WERI-Rb-1 (cell line): ENCODE data around the gene OLFM1.

ENCODE experiments used
- DNase-seq: peaks from one replicate; pipeline ENCODE4 v3.0.0-alpha.2; 2020
- H3K27ac ChIP-seq: fragments of 250-450 bp; sonication (Bioruptor Pico); 2 replicates; pipeline ENCODE4 v1.5.1; 2020; ENCODE audit warnings: mild to moderate bottlenecking, moderate library complexity
- H3K27me3 ChIP-seq: fragments of 250-450 bp; sonication (Bioruptor Pico); 2 replicates; pipeline ENCODE4 v1.5.1; 2021; ENCODE audit warnings: mild to moderate bottlenecking, low read depth, moderate library complexity; ENCODE audit not compliant: insufficient read depth, severe bottlenecking
- H3K36me3 ChIP-seq: fragments of 250-450 bp; sonication (Bioruptor Pico); 2 replicates; pipeline ENCODE4 v1.5.1; 2020; ENCODE audit warnings: mild to moderate bottlenecking, moderate library complexity
- H3K4me3 ChIP-seq: 2 replicates; pipeline ENCODE4 v1.5.1; 2011; ENCODE audit warnings: low read depth, mild to moderate bottlenecking, control low read depth, low read length
- H3K9me3 ChIP-seq: fragments of 250-450 bp; sonication (Bioruptor Pico); 2 replicates; pipeline ENCODE4 v1.5.1; 2021; ENCODE audit warnings: mild to moderate bottlenecking, moderate library complexity; ENCODE audit not compliant: severe bottlenecking
- CTCF ChIP-seq: IDR thresholded peaks from 2 replicates; pipeline ENCODE4 v1.5.1; 2011; ENCODE audit warnings: low read depth, mild to moderate bottlenecking, control low read depth, inconsistent platforms, low read length

Gene OLFM1

DNA sequence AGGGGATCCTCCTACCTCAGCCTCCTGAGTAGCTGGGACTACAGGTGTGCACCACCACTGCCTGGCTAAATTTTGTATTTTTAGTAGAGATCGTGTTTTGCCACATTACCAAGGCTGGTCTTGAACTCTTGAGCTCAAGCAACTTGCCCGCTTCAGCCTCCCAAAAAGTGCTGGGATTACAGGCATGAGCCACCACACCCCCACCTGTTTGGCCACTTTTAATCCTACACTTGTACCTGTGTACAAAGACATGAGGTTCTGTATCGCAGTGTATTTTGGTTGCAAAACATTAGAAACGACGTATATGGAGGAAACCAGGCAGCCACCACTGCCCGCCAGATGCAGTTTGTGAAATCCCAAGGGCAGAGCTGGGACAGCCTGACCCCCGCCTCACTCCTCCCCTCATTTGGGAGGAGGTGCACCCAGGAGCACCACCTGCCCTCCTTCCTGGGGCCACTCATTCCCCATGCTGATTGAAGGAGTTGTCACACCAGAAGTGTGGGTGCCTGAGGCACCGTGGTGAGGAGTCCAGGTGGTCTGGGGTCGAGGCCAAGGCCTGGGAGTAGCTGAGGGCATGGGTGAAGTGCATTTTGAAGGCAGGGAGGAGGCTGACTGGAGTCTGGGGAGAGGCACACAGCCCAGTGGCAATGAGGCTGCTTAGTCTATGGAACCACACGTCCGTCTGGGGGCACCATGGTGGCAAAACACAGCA lies 39.3 kb upstream of the OLFM1 start:
- no peak for TF ChIP-seq CTCF
- H3K36me3 ChIP-seq: no peaks in the 10 kb centered on the region
- no peaks in the 10 kb centered on the region for H3K27me3 ChIP-seq
- no peak overlapping the region for H3K4me3 ChIP-seq
- peaks cover 1% of the 10 kb centered on the region for H3K9me3 ChIP-seq
- H3K27ac ChIP-seq: no peak overlapping the region
- no peak for DNase-seq

GRCh38 chr9:135048758-135049444 lies 38.6 kb upstream of the OLFM1 start:
- no peak for TF ChIP-seq CTCF
- no peak for DNase-seq
- H3K27me3 ChIP-seq: no peaks in the 10 kb centered on the region
- H3K36me3 ChIP-seq: no peaks in the 10 kb centered on the region
- peaks cover 3% of the 10 kb centered on the region for H3K9me3 ChIP-seq
- no peak overlapping the region for H3K27ac ChIP-seq
- H3K4me3 ChIP-seq: no peak overlapping the region

DNA sequence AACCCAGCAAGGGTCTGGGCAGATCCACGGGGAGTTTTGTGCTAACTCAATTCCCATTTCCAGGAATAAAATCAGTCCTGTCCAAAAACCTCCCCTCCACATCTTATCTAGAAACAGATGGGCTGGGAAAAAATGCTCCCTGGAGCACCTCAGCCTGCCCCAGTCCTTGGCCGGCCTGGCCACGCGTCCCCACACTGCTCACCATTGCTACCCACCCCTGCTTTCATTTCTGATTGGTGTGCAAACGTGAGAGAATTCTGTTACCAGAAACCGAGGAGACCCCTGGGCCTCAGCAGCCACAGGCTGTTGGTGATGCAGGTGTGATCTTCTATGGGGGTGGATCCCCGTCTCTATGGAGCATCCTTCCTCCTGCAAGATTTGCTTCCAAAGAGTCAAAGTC lies 38.0 kb upstream of the OLFM1 start:
- H3K27me3 ChIP-seq: no peaks in the 10 kb centered on the region
- no peaks in the 10 kb centered on the region for H3K36me3 ChIP-seq
- H3K9me3 ChIP-seq: peaks cover 3% of the 10 kb centered on the region
- no peak overlapping the region for H3K4me3 ChIP-seq
- DNase-seq: no peak
- no peak overlapping the region for H3K27ac ChIP-seq
- TF ChIP-seq CTCF: no peak

- Histone ChIP-seq H3K4me3 (no peak overlapping the region), H3K9me3 (peaks cover 3% of the 10 kb centered on the region), H3K27me3 (no peaks in the 10 kb centered on the region), H3K36me3 (no peaks in the 10 kb centered on the region), H3K27ac (no peak overlapping the region)
- no peak for DNase-seq
- TF ChIP-seq CTCF: no peak
These were observed 37.1 kb upstream of the OLFM1 start for GRCh38 chr9:135050072-135050990.

- no peak for DNase-seq
- no peak for TF ChIP-seq CTCF
- no peaks in the 10 kb centered on the region for H3K36me3 ChIP-seq
- peaks cover 3% of the 10 kb centered on the region for H3K9me3 ChIP-seq
- H3K27me3 ChIP-seq: no peaks in the 10 kb centered on the region
- H3K27ac ChIP-seq: no peak overlapping the region
- H3K4me3 ChIP-seq: no peak overlapping the region
These were observed 36.0 kb upstream of the OLFM1 start for GRCh38 chr9:135051316-135052038.
